ENCODE data around the gene F5.
"Not testable (repeated sequence)": the region's sequence is repeated elsewhere in the genome, so short reads cannot be mapped to it uniquely, and the experiment has no call there.

Gene F5

DNA sequence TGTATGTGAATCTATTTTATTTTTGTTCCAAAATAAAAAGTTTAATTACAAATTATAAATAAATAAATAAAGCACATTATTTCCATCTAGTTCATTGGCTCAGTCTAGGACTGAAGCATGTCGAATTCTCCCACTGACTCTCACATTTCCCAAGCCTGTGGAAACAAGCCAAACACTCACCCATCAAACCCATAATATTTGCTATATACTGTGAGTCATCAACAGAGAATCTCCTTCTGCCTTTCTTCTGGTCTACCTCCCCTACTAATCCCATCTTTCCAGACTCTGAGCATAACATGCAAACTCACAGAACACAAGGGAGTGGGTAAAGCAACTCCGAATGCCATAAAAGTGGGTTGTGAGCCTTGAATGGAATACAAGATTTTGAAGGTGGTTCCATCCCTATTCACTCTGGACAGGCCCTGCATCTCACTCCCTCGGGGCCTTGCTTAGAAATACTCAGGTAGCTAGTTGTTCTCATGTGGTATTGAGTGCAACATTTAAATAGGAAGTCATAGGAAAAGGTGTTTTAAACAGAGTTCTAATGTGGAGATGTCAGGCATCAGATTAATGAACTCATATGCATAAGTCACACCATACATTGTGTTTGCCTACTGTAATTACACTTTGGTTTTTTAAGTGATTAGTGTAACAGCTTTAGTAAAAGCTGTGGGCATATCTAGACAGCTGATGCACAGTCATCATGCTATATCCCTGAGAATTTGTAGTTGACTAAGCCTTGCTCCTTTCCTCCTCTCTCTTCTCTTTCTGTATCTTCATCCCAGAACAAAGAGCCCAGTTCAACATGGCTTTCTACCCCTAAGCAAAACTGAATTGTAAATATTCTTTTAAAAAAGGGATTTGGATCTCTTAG is 47.0 kb downstream of the F5 start:
- no peak for DNase-seq (ENCODE audit: low read depth)

DNA sequence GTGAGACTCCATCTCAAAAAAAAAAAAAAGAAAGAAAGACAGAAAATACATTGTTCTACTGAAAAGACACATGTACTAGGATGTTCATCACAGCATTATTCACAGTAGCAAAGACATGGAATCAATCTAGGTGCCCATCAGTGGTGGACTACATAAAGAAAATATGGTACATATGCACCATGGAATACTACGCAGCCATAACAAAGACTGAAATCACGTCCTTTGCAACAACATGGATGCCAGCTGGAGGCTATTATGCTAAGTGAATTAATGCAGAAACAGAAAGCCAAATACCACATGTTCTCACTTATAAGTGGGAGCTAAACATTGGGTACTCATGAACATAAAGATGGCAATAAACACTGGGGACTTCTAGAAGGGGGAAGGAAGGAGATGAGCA is 51.6 kb downstream of the F5 start:
- DNase-seq (ENCODE audit: low read depth) = no peak

DNA sequence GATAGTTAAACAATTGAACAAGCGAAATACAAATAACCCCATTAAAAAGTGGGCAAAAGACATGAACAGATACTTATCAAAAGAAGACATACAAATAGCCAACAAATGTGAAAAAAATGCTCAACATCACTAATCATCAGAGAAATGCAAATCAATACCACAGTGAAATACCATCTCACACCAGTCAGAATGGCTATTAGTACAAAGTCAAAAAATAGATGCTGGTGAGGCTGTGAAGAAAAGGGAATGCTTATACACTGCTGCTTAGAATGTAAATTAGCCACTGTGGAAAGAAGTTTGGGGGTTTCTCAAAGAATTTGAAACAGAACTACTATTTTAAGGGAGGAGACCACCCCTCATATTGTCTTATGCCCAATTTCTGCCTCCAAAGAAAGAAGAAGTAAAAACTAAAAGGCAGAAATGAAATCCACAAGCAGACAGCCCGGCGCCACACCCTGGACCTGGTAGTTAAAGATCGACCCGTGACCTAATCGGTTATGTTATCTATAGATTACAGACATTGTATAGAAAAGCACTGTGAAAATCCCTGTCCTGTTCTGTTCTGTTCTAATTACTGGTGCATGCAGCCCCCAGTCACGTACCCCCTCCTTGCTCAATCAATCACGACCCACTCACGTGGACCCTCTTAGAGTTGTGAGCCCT is 52.6 kb downstream of the F5 start:
- DNase-seq (ENCODE audit: low read depth) = not testable (repeated sequence)

DNA sequence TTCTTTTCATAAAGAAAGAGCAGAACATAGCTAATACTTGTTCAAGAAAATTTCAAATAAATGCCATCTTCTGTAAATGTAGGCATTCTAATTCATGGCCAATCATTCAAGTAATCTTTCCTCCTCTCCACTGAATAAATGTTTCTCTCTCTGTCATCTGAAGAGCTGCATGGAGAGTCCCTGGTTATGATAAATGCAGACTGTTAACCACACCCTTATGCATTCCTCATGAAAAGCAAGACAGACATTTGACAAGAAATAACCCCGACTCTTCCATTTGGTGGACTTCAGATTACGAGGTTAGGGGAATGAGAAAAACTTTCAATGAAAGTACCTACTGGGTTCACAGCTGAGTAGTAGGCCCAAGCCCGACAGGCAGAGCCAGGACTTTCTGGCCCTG is 55.8 kb downstream of the F5 start:
- no peak for DNase-seq (ENCODE audit: low read depth)

DNA sequence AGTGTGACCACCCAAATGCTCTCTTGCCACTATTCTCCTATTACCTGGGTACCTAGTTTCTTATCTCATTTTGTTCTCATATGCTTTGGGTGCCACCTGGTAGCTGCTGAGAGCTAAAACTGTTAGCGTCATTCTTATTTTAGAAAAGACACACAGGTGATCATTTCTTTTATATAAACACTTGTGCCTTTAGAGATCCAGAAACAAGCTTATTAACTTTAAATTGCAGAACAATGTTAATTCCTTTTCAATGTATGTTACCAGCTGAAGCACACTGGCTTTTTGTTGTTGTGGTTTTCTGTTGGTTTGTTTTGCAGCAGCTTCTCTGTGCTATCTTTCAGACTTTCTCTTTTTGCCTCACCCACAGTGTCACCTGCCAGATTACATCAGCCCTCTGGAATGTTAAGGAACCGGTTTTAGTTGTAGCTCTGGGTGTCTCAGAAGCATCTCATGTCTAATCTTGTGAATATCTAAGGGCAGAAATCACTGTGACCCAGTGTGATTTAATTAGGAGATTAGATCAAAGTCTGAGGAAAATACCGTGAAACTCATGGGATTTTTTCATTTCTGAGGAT is 57.1 kb downstream of the F5 start:
- no peak for DNase-seq (ENCODE audit: low read depth)

DNA sequence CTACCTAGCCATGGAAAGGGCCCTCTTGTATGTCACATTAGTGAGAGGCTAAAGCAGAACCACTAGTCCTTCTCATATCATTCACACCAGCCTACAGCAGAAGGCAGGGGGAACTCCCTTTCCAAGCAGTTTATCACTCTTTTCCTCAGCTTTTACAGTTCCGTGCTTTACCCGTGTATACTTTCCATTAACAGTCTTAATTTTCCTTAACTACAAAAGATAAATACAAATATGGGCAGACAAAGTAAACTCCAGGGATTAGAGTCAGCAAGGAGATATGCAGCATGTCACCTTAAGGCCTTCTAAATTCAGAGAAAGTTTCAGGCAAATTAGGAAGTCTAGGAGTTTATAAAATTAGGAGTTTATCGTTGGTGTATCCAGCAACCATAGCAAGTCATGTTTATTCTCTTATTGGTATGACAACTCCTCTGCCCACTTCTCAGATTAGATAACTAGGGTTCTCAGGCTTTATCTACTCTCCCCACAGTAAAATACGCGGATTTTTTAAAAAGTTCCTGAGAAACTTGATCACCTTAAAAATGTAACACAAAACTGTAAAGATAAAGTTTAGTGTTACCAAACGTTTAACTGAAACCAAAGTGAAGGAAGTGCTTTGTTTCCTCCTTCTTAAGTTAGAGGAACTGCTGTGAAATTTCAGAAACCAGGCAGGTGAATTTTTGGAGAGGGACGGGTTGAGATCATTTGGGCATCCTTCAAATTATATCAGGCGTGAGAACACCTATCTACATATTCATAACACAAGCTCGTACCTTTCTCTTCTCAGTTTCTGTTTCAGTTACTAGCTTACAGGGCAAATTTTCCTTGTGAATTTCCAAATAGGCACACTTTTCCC is 57.8 kb downstream of the F5 start:
- DNase-seq (ENCODE audit: low read depth) = no peak

DNA sequence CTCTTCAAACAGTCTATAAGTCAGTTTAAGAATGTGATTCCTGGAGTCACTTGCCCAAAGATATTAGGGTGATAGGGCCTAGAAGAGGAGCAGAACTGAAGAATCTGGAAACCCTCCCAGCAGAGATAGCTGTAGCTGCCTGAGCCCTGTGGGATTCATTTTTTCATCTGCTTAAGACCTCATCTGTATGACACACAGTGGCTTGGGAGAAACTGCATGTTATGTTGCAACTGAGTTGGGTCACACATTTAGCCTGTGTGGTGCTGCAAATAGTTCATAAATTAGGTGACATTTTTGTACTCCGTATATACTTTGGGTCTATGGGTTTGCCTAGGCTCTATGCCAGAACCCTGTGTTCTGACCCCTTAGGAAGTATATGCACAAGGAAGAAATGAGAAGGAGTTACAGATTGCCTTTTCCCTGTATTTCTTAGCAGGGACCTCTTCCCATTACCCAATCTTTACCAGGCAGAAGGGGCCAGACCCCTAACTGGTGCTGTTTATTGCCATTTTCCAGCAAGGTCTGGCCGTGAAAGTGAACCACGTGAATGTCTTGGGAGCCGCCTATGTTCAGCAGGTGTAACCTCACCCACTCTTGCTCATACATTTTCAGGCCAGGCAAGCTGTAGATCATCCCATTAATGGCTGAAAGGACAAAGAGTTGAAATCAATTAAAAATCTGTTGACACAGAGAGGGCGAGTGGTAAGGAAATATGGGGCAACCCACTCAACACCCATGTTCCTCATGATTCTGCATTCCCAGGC is 58.6 kb downstream of the F5 start:
- no peak for DNase-seq (ENCODE audit: low read depth)

DNA sequence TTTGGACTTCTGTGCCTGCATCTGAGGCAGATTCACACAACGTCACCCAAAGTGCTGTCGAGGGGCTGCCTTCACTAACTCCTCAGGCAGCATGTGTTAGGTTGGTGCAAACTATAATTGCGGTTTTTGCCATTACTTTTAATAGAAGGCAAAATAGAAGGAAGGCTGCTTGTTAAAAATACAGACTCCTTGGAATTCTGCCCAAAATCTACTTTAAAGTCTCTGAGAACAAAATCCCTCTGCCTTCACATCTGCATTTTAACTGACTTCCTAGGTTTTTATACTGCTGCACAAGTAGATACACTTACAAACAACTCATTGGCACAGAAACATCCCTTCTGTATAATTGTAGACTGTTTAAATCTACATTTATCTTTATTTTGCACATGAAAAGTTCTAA is 59.3 kb downstream of the F5 start:
- no peak for DNase-seq (ENCODE audit: low read depth)

DNA sequence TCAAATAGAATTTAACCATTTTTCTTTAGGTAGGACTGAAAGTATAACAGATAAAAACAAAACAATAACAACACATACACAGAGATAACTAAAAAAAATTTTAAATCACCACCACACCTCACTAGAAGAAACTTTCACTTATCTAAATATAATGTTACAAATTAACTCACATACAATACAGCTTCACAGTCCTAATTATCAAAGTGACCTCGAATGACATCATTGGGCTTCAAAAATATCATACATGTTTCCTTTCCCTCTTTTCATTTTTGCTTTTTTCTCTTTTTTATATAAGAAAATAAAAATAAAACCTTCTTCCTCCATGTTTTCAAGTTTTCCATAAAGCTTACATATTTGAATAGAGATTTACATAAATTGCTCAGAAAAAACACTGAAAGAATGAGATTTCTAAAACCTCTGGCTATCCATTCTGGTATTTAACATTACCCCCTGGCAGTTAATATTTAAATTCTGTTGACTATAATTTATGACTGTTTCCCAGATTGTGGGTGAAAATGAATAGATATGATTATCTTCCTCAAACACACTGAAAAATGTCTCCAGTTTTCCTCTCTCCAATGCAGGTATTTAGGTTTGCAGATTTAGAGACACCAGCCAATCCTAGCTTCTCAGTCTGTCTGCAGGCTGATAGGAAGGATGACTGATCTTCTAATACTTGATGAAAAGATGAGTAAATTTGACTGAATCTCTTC is 60.0 kb downstream of the F5 start:
- no peak for DNase-seq (ENCODE audit: low read depth)

DNA sequence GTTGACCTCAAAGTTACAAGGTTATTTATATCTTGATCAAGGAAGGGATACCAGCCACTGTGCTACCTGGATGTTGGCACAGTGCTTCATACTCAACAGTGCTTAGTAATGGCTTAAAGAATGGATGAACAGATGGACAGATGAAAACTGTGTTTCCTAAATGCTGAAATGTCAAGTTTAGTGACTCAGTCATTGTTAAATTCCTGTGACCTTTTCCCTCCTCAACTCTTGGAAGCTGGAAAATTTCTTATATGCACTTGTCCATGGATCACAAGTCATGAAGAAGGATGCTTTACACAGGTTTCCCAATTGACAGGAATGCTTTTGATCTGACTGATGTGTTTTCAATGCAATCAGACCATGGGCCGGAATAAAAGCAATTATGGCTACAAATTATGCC is 60.9 kb downstream of the F5 start:
- no peak for DNase-seq (ENCODE audit: low read depth)

DNA sequence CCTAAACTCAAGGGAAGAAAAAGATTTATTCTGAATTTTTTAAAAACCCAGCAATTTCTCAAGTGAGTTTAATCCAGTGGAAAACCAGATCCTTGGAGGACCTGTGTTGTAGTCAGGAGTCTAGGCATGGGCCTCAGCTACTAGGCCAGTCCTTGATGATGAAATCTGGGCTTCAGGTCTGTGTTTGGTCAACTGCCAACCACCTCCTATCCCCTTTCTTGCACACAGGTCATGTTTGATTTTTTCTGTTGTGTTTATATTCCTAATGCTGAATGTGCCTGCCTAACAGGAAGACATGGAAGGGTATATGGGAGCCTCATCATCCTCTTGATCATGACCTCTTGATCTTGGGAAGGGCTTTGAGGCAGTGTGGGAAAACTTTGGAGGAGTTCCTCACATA is 62.4 kb downstream of the F5 start:
- no peak for DNase-seq (ENCODE audit: low read depth)

DNA sequence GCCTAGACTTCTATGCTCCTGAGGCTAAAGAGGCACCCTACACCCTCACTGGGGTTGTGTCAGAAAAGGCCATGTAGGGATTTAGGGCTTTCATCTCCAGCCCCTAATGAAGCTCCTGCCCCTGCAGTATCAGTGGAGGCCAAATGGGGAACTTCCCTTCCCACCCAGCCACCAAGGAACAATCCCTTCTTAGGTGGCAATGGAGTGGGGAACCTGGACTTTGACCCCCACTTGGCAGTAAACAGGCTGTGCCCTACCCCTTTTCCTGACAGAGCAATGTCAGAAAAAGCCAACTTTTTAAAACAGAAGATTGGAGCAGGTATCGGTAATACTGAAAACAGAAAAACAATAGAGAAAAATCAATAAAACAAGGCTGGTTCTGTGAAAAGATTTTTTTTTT is 65.1 kb downstream of the F5 start:
- no peak for DNase-seq (ENCODE audit: low read depth)

DNA sequence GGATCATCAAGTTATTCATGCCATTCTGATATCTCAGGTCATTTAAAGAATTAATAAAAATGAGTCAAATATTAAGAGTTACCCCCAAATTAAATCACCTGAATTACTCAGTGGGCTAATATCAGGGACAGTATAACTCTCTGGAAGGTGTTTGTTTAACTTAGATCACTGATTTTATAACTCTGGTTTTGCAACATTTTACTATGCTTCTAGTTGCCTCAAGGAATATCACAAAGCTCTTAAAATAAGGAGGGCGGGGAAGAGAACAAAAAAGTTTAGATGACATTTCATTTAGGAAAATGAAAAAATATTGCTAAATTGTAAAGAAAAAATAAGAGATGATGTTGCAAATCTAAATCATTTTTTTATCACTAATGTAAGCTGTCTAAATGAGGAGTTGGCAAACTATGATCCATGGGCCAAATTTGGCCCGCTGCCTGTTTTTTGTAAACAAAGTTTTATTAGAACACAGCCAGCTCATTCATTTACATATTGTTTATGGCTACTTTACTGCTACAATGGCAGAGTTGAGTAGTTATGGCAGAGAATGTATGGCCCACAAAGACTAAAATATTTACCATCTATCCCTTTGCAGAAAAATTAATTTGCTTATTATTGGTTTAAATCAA is 68.6 kb downstream of the F5 start:
- DNase-seq (ENCODE audit: low read depth) = no peak

DNA sequence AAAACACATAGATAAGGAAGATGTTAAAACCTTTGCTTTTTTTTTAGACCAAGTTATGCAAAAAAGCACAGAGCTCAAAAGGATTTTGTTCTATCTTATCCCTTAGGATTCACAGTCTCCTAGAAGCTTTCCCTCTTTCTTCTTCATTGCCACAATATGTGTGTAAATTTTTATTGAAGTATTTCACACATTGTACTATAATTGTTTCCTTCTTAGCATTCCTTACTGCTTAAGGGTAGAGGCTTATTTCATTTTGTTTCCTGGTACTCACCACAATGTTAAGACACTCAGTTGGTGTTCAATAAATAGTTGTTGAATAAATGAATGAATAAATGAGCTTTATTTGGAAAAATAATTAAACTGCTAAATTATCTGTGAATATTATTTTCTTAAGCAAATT is 70.6 kb downstream of the F5 start:
- no peak for DNase-seq (ENCODE audit: low read depth)

DNA sequence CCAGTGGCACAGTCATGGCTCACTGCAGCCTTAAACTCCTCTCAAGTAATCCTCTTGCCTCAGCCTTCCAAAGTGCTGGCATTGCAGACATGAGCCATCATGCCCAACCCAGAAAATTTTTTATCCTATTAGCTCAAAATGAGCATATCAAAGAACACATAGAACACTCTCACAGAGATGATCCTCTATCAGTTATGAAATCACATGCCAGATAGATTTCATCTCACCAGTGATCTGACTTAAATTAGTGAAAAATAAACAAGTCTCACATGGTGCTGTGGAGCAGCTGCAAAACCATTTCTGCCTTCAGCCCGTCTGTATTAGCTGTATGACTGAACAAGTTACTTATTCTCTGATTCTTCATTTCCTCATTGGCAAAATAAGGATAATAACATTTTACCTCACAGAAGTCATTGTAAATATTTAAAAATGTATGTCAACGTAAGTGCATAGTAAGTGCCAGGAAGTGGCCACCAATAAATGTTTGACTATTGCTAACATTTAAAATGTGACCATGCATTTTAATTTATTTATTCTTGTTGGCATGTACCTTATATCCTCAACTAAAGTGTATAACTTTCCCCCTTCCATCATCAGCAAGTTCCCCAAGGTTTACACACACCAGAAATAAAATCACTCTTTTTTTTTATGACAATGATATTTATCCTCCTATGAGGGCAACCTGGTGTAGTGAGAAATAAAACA is 71.6 kb downstream of the F5 start:
- no peak for DNase-seq (ENCODE audit: low read depth)

DNA sequence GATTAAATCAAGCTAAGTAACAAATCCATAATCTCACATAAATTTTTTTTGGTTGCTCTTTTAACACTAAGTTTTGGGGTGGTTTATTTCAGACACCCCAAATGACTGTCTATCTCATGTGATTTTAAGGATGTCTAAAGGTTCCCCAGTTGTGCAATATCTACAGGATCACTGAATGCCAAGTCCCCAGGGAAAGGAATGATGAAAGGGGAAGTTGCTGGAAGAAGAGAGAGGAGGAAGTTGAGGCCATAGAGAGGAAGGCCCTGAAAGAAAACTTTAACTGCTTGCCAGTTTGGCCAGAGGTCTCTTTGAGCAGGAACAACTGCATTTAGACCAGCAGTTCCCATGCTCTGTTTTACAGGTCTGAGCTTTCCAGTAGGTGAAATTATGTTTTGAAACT is 73.1 kb downstream of the F5 start:
- no peak for DNase-seq (ENCODE audit: low read depth)

DNA sequence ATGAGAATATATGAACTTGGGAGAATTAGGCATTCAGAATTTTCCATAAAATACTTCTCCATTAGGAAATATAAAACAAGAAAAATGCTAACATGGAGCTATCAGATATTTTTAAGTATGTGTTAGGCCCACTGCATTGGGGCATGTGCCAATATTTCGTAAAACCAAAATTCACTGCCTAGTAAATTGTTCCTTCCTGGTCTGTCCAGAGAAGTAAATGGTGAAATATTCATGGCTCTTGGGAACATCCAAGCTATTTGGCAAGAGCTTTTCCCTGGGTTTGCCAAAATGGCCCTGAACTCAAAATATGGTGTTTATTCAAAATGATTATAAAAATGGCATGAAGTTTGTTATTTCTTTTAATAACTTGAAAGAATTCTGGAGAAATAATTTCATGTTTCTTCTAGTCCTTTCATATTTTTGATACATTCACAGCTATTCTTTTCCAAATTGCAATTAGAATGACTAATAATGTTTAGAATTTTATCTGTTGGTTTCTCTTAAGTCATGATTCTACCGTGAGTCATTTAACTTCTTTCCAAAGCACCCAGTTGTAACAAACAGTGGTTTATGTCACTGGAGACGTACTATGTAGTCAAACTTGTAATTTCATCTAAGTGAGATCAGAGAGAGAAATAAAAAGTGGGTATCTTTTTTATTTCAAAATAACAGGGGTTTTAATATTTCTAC is 74.8 kb downstream of the F5 start:
- DNase-seq (ENCODE audit: low read depth) = no peak

DNA sequence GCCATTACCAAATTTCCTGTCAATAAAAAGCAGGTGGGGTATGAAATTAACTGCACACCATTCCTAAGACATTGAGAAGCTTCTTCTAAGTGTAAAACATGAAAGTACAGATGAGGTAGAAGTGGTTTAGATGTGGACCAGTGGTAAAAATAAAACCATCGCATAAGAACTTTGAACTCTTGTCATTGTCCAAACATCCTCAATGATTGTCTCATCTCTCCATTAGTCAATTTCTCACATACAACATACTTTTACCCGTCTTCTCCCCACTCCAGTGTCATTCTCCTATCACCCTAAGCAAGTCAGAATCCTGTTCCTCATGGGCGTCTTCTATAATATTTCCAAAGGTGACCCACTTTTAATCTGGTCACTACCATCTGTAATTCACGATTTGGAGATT is 76.2 kb downstream of the F5 start:
- no peak for DNase-seq (ENCODE audit: low read depth)

DNA sequence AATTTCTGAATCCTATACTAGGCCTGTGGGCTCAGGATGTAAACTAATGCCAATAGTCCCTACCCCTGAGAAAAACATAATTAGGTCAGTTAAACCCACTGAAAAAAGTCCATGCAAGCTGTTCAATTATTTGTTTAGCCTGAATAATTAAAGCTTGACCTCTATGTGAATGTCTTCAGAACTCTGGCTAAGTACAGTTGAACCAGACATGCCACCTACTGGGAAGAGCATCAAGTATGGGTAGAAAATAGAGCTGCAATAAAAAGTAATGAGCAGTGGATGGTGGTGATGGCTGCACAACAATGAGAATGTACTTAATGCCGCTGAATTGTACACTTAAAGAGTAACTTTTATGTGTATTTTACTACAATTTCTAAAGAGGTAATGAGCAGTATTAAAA is 76.9 kb downstream of the F5 start:
- no peak for DNase-seq (ENCODE audit: low read depth)

All from activated T-cell treated with anti-CD3 and anti-CD28 coated beads for 48 hours (primary cell).